Mammary epithelial cell (primary cell): ENCODE measurements around the gene TSPAN17.

Source experiments
- CTCF ChIP-seq, 2 donors: IDR thresholded peaks in 1 of 2; conservative IDR thresholded peaks in 1 of 2; 2 replicates each; pipeline ENCODE4 v1.5.1; 2011 to 2012; ENCODE audit warnings: inconsistent platforms in 2 of 2, low read length in 2 of 2, mild to moderate bottlenecking in 2 of 2, control low read depth in 1 of 2, low read depth in 1 of 2; ENCODE audit not compliant: insufficient read depth in 1 of 2; ENCODE audit errors: extremely low read depth in 1 of 2
- EZH2 ChIP-seq: IDR thresholded peaks from 2 replicates; pipeline ENCODE4 v1.6.1; 2012; ENCODE audit warnings: low read length, inconsistent platforms, borderline replicate concordance

- TF ChIP-seq CTCF (conservative IDR thresholded peaks at IDR 0.05 in 1 of 2, IDR thresholded peaks at IDR 0.05 in 1 of 2; ENCODE audit: extremely low read depth in 1 of 2, insufficient read depth in 1 of 2, low read depth in 1 of 2, low read length in 2 of 2) (no peak), EZH2 (no peak)
Observed at GRCh38 chr5:176674799-176675198, 27.5 kb downstream of the TSPAN17 start.
